Pancreas (tissue), 10 donors: ENCODE results near the gene PLBD2. TPM values are rescaled to one million over a fixed set of nuclear protein-coding genes. Genes with fewer than 3 reads are reported as not detected.

Source experiments
- ATAC-seq, 4 donors: fragments of 200-7000 bp; cut with Tn5 transposase; one replicate each; pipeline versions ENCODE4 v1.8.0 to v1.9.1; 2020; ENCODE audit warnings: mild to moderate bottlenecking in 4 of 4, moderate library complexity in 4 of 4
- DNase-seq, 6 donors: peaks; one replicate each; pipeline ENCODE4 v3.0.0-alpha.2; 2020
- FAIRE-seq: peaks from 2 replicates; lab custom pipeline; 2012; peaks lifted over from hg19 to GRCh38; lab: Jason Lieb, UNC
- H3K27ac ChIP-seq, 4 donors: fragments of 200-600 bp; sonication (generic); 1 replicate in 3 of 4; 2 replicates in 1 of 4; pipeline versions ENCODE4 v1.5.0 to v1.8.0; 2020
- H3K27me3 ChIP-seq, 4 donors: fragments of 200-600 bp; one replicate each; pipeline ENCODE4 v1.8.0; 2021
- H3K36me3 ChIP-seq, 3 donors: fragments of 200-600 bp; sonication (generic) in 1 of 3; one replicate each; pipeline versions ENCODE4 v1.5.0 to v1.8.0; 2020 to 2021
- H3K4me1 ChIP-seq, 3 donors: fragments of 200-600 bp; one replicate each; pipeline ENCODE4 v1.8.0; 2021
- H3K4me3 ChIP-seq, 4 donors: fragments of 200-600 bp; sonication (generic) in 2 of 4; one replicate each; pipeline versions ENCODE4 v1.5.0 to v1.8.0; 2020 to 2021
- H3K9me3 ChIP-seq, 4 donors: fragments of 200-600 bp; one replicate each; pipeline ENCODE4 v1.8.0; 2021
- CTCF ChIP-seq, 4 donors: fragments of 200-600 bp; sonication (generic) in 3 of 4; IDR thresholded peaks; one replicate each; pipeline versions ENCODE4 v1.5.0 to v1.8.0; 2021; ENCODE audit warnings: antibody characterized with exemption in 4 of 4
- WGBS, 2 donors: extraction: QIAGEN DNeasy Blood & Tissue Kit; methylation state at CpG; one replicate each; pipeline ENCODE4 v1.1.7; 2013; 5-methylcytosine and 5-hydroxymethylcytosine counted together
- intact Hi-C, 3 donors: fragments of 100-400 bp; cut with DNase I; formaldehyde crosslinking; loops; one replicate each; pipeline versions ENCODE4 v1.11.1 to v1.14.2; 2022
- polyA plus RNA-seq, 2 donors: library from polyadenylated mRNA; stranded (reverse); fragments of 200-250 nt; gene quantifications; one replicate each; pipeline ENCODE4 v1.2.3, GENCODE V29; 2013
- total RNA-seq, 6 donors: library from RNA; stranded (reverse); fragmentation: NEBNext Ultra II Directional in 4 of 6; extraction: Animal tissue kit (Norgen Biotek cat#: 25700) in 4 of 6; gene quantifications; one replicate each; pipeline versions ENCODE4 v1.2.1 to v1.2.4, GENCODE V29; 2021 to 2023
- donor health status: healthy with polysubstance abuse.
- donor health status: DM: no; HTN: no; CAD: no; lungs with moderate emphysema.
- donor health status: DM: no; HTN: no; CAD: no.
- donor health status: control.
- donor health status: control.
- donor health status: Bipolar disorder and iron deficiency.
- donor health status: DM: yes; HTN: yes; CAD: no.
- donor health status: DM: no; HTN: no; CAD: no.
- donor health status: DM: no; HTN: no; CAD: no.
- donor health status: DM: yes; HTN: yes; CAD: no.

The PLBD2 gene
- total and polyA plus RNA-seq, 8 donors, result 11.4 to 29.3 (median 14.9) TPM

GRCh38 chr12:113416091-113416754 is 57.8 kb downstream of the PLBD2 start:
- H3K9me3 ChIP-seq, result no peaks in the 10 kb centered on the region
- no peak overlapping the region for H3K4me3 ChIP-seq
- H3K27me3 ChIP-seq, result no peaks in the 10 kb centered on the region
- no peaks in the 10 kb centered on the region for H3K36me3 ChIP-seq
- DNase-seq, result no peak
- no peak for TF ChIP-seq CTCF (IDR thresholded peaks at IDR 0.05)
- peaks cover 0 to 9% (median 0%) of the 10 kb centered on the region in 3 donors for H3K4me1 ChIP-seq
- ATAC-seq, result peak in 2 of 4 donors; percentile 24 to 54
- peak overlapping the region in 1 of 4 donors; percentile 6 for H3K27ac ChIP-seq
- no peak for FAIRE-seq
- 68 to 72% methylated on average over 6 of the region's 6 CpGs for WGBS, 2 donors
- intact Hi-C loops, result no loop called here

GRCh38 chr12:113418213-113418879 is 60.0 kb downstream of the PLBD2 start:
- Histone ChIP-seq H3K36me3 (no peaks in the 10 kb centered on the region), H3K9me3 (no peaks in the 10 kb centered on the region), H3K27me3 (no peaks in the 10 kb centered on the region), H3K4me3 (no peak overlapping the region), H3K27ac (peak overlapping the region in 1 of 4 donors; percentile 0), H3K4me1 (peaks cover 0 to 15% (median 7%) of the 10 kb centered on the region in 3 donors)
- TF ChIP-seq CTCF (IDR thresholded peaks at IDR 0.05), result no peak
- intact Hi-C loops, result no loop called here
- peak in 3 of 4 donors; percentile 36 to 47 (median 37) for ATAC-seq
- FAIRE-seq, result no peak
- peak in 2 of 6 donors; percentile 18 to 29 for DNase-seq
- WGBS, 2 donors, result 16 to 22% methylated on average over 13 of the region's 13 CpGs

GRCh38 chr12:113420996-113421595 is 62.7 kb downstream of the PLBD2 start:
- 40 to 56% methylated on average over 2 of the region's 2 CpGs for WGBS, 2 donors
- ATAC-seq, result no peak

More at GRCh38 chr12:113420996-113421595, 62.7 kb downstream of the PLBD2 start:
- Histone ChIP-seq H3K27ac (no peak overlapping the region), H3K36me3 (no peaks in the 10 kb centered on the region), H3K4me3 (no peak overlapping the region), H3K27me3 (no peaks in the 10 kb centered on the region), H3K4me1 (peaks cover 0 to 18% (median 7%) of the 10 kb centered on the region in 3 donors), H3K9me3 (no peaks in the 10 kb centered on the region)
- intact Hi-C loops, result loop anchor here in 2 of 3 donors (10.0 kb wide), 2 partner anchors 106 to 226 kb away; no protein-coding TSS in a partner anchor
- no peak for TF ChIP-seq CTCF (IDR thresholded peaks at IDR 0.05)
- DNase-seq, result no peak
- no peak for FAIRE-seq
